ENCODE data around the gene ANGPTL2. TPM values are rescaled to one million over a fixed set of nuclear protein-coding genes. Genes with fewer than 3 reads are reported as not detected.

ANGPTL2 gene
- total RNA-seq, 4 donors from 2014 or later = 9.1 to 48.3 (median 12.1) TPM

- DNase-seq (no peak), ATAC-seq (no peak)
- no peak overlapping the region for H3K4me3 ChIP-seq
- in situ Hi-C loops (cut with MboI; ENCODE audit: low sequenced_read_pairs in 4 of 4) = no loop called here
- no peaks in the 10 kb centered on the region for H3K9me3 ChIP-seq
- H3K27ac ChIP-seq = peak overlapping the region; percentile 81 to 95 (median 92)
- no peaks in the 10 kb centered on the region for H3K36me3 ChIP-seq
- H3K27me3 ChIP-seq = no peaks in the 10 kb centered on the region
- TF ChIP-seq CTCF (IDR thresholded peaks at IDR 0.05 in 4 of 5, conservative IDR thresholded peaks at IDR 0.05 in 1 of 5) (no peak), POLR2A (IDR thresholded peaks at IDR 0.05) (no peak)
- H3K4me1 ChIP-seq = peaks cover 73 to 86% of the 10 kb centered on the region in 2 donors
- intact Hi-C loops (cut with DNase I; ENCODE audit: low total_unique reads) = no loop called here
These were observed 3.7 kb downstream of the ANGPTL2 start for GRCh38 chr9:127118597-127119319.

GRCh38 chr9:127117801-127118200 lies 4.6 kb downstream of the ANGPTL2 start:
- DNase-seq (no peak), ATAC-seq (no peak)
- Histone ChIP-seq H3K36me3 (no peaks in the 10 kb centered on the region), H3K27ac (peak overlapping the region; percentile 81 to 95 (median 92)), H3K4me1 (peaks cover 71 to 88% of the 10 kb centered on the region in 2 donors), H3K9me3 (no peaks in the 10 kb centered on the region), H3K4me3 (no peak overlapping the region), H3K27me3 (no peaks in the 10 kb centered on the region)
- intact Hi-C loops (cut with DNase I; ENCODE audit: low total_unique reads) = no loop called here
- TF ChIP-seq POLR2A (IDR thresholded peaks at IDR 0.05) (no peak), CTCF (IDR thresholded peaks at IDR 0.05 in 4 of 5, conservative IDR thresholded peaks at IDR 0.05 in 1 of 5) (no peak)
- in situ Hi-C loops (cut with MboI; ENCODE audit: low sequenced_read_pairs in 4 of 4) = no loop called here

- in situ Hi-C loops (cut with MboI; ENCODE audit: low sequenced_read_pairs in 4 of 4) = no loop called here
- H3K27ac ChIP-seq = peak overlapping the region; percentile 81 to 95 (median 92)
- TF ChIP-seq CTCF (IDR thresholded peaks at IDR 0.05 in 4 of 5, conservative IDR thresholded peaks at IDR 0.05 in 1 of 5) (no peak), POLR2A (IDR thresholded peaks at IDR 0.05) (peak in 1 of 2 donors; percentile 73)
- H3K4me3 ChIP-seq = no peak overlapping the region
- ATAC-seq (peak; percentile 73 to 75), DNase-seq (peak; percentile 76 to 84)
- peaks cover 78 to 87% of the 10 kb centered on the region in 2 donors for H3K4me1 ChIP-seq
- H3K27me3 ChIP-seq = no peaks in the 10 kb centered on the region
- no peaks in the 10 kb centered on the region for H3K36me3 ChIP-seq
- H3K9me3 ChIP-seq = no peaks in the 10 kb centered on the region
- intact Hi-C loops (cut with DNase I; ENCODE audit: low total_unique reads) = no loop called here
These were observed 5.5 kb downstream of the ANGPTL2 start for GRCh38 chr9:127116957-127117356.

- in situ Hi-C loops (cut with MboI; ENCODE audit: low sequenced_read_pairs in 4 of 4) = no loop called here
- no peak for DNase-seq
- intact Hi-C loops (cut with DNase I; ENCODE audit: low total_unique reads) = no loop called here
These were observed 6.2 kb downstream of the ANGPTL2 start for GRCh38 chr9:127116088-127116726.

More at GRCh38 chr9:127116088-127116726, 6.2 kb downstream of the ANGPTL2 start:
- ATAC-seq = no peak
- no peak for TF ChIP-seq CTCF (IDR thresholded peaks at IDR 0.05 in 4 of 5, conservative IDR thresholded peaks at IDR 0.05 in 1 of 5)
- no peak for TF ChIP-seq POLR2A (IDR thresholded peaks at IDR 0.05)
- Histone ChIP-seq H3K27ac (peak overlapping the region; percentile 81 to 95 (median 92)), H3K4me3 (no peak overlapping the region), H3K27me3 (no peaks in the 10 kb centered on the region), H3K9me3 (no peaks in the 10 kb centered on the region), H3K36me3 (no peaks in the 10 kb centered on the region), H3K4me1 (peaks cover 79 to 83% of the 10 kb centered on the region in 2 donors)

Data from gastrocnemius medialis (tissue), 4 donors.